ENCODE results near the gene ADORA1.

Gene ADORA1

DNA sequence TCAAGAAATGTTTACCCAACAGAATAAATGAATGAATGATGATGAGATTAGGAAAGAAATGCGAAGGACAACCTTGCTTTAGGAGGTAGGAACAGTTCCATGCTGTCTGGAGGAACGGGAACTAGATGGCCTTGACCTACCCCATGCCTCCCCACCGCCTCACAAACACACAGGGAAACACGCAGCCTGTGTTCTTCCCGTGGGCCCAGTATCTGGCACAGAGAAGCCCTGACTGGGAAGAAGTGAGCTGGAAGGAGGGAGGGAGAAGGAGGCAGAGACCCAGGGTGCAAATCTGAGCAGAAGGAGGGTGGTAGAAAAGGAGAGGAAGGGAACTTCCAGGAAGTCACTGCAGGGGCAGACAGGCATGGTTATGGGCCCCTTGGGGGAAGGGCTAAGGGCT lies 3.5 kb upstream of the ADORA1 start:
- DNase-seq: no peak

DNA sequence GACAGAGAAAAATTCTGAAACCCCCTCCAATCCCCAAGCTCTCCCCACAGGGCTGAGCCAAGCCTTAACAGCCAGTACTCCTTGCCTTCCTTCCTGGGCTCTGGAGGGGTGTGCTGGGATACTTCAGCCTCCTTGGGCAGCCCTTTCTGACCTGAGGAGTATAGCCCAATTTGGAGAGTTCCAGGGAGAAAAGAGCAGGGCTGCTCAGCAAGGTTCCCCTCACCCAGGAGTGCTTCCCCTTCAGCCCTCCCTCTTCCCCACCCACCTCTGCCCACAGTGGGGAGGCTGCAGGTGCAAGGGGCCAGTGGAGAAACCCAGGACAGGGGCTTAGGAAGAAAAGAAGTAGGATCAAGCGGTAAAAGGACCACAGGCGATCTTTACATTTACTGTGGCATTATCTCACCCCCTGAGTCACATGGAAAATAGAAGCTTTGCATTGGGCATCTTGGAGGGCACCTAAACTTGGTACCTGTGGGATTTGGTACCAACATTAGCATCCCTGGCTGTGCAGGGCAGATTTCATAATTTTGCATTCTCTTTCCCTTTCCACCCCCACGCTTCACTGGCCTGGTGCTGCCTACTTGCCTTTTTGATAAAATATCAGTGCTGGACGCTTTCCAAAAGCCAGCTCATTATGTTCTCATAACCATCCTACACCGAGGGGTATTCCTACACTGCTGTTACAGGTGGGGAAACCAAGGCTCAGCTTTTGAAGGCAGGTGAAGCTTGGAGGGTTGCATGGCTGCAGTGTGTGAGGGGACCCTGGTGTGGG lies 2.8 kb upstream of the ADORA1 start:
- DNase-seq: peak; percentile 30

GRCh38 chr1:203126151-203126865 lies 1.2 kb upstream of the ADORA1 start:
- DNase-seq: peak; percentile 43

DNA sequence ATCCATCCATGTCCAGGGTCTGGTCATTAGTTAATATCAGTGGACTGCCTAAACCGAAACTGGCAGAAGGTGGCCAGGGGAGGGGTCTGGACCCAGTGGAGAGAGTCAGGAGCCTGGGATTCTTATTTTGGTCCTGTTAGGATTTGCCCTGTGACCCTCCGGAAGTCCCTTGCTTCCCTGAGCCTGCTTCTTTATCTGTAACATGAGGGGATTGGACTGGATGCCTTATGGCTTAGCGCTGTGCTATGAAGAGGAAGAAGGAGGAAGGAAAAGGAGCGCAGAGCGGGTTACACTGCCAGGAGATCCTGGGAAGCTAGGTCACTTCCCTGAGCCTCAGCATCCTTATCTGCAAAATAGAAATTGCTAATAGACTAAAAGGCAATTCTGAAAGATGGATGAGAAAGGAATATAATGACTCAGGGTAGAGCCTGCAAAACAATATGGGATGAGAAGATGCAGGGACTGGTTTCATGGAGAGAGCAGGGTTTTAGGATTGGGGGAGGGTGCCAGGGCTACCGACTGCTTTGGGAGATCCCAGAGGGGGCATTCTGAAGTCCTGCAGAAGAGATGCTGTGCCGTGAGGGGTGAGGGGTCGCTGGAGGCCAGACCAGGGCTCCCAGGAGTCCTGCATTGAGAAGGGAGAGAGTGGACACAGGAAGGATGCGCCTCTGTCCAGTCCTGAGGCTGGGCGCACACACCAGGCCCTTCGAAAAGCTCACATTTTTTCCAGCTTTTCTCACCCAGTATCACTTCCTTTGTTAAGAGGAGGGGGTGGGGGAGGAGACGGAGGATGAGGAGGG lies 460 bp upstream of the ADORA1 start:
- DNase-seq: no peak

DNA sequence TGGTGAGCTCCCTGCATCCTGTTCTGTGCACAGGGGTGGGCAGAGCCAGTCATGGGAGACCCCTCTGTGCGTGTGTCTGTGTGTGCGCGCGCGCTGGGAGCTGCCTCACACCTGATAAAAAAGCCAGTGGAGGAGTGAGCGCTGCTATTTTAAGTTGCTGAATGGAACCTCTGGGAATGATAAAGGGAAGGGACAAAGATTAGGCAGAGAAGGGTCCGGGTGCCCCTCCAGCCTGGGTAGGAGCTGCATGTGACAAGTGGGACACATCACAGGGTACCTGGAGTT lies 847 bp downstream of the ADORA1 start:
- DNase-seq: no peak

- DNase-seq: no peak
Observed at GRCh38 chr1:203128716-203129500, 1.4 kb downstream of the ADORA1 start.

DNA sequence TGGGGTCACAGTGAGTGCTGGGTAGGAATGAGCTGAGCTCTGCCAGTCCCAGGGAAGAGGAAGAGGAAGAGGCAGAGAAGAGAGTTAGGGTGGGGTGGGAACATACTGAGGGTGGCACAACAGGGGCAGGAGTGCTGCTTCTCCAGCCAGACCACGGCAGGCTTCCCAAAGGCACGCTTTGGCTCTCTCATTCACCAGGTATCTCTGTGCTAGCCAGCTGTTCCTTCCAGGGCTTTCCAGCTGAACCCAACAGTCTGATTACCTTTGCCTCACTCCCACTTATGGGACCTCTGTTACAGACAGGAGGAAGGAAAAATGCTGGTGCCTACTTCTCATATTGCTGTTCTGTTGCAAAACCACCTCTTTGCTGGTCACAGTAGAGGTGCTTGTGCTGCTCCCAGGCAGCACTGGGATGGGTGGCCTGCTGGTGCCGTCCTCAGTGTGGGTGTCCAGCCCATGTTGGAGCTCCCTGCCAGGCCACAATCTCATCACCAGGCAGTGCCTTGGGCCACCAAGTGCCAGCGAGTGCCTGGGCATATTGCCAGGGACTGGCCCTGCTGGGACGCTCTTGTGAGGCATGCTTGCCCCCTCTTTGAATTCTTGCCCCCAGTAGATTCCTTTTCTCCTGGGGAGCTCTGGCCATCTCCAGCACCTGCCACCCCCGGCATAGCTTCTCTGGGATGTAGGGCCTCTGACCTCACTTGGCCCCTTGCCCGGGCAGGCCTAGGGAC lies 2.1 kb downstream of the ADORA1 start:
- peak; percentile 47 for DNase-seq

GRCh38 chr1:203130358-203130985 lies 2.9 kb downstream of the ADORA1 start:
- DNase-seq: peak; percentile 39

GRCh38 chr1:203131548-203132200 lies 4.1 kb downstream of the ADORA1 start:
- DNase-seq: no peak

DNA sequence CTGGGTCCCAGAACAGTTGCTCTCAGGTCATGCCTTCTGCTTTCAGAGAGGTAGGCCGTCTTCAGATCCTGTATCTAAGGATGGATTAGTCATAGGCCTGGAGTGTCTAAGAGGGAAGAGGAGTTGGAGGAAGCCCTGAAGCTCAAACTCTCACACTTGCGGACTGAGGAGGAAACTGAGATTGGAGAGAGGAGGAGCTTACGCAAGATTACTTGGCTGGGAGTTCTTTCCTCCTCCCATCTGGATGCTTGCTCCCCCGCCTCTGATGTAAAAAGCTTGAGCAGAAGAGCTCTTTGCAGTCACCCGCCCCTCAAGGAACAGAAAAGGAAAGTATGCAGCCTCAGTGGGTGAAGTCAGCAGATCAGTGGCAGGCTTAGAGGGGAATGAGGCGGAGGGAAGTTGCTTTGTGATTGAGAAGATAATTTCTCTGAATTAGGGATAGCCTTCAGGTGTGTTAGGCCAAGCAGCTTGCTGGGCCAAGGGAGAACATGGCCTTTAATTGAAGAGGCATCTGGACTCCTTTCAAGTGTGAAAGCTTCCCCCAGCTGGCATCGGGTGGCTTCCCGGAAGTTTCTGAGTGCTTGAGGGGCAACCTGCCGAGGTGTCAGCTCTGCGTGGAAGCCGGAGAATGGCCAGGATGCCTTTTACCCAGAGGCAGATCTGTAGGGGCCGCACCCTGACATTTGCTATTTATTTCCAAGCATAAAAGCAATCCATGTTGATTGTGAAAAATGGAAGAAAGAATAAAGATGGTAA lies 6.6 kb downstream of the ADORA1 start:
- peak; percentile 23 for DNase-seq

GRCh38 chr1:203135636-203136305 lies 8.2 kb downstream of the ADORA1 start:
- DNase-seq: no peak

DNA sequence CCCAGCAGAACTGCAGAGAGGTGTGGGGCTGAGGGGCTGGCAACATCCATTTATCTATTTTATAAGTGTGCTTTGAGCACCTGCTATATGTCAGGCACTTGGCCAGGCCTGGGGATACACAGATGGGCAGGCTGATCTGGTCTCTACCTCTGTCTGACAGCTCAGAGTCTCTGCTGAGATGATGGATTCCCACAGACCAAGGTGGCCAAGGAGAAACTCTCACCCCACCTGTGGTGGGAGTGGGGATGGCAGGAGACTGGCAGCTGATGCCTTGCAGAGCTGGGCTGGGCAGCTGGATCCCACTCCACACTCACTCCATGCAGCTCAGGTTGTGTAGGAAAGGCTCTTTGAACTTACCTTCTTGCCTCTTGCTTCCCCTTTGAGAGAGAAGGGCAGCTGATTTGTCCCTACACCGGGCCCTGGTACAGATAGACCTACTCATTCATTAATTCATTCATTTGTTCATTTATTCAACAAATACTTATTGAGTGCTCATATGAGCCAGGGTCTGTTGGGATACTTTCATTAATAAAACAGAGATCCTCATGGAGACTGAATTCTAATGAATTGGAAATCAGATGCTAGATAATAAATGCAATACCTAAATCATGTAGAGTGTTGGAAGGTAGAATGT lies 9.0 kb downstream of the ADORA1 start:
- peak; percentile 46 for DNase-seq

DNA sequence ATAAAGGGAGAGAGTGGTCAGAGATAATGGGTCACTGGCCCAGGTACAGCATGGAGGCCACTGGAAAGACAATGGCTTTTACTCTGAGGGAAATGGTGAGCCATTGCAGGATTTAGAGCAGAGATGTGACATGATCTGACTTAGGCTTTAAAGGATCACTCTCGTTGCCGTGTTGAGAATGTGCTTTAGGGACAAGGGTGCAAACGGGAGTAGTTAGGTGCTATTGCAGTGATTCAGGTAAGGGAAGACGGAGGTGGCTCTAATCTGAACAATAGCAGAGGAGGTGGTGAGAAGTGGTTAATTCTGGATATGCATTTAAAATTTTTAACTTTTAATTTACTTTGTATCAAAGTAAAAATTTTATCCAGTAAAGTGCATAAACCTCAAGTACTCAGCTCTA lies 9.8 kb downstream of the ADORA1 start:
- DNase-seq: no peak

- DNase-seq: no peak
Observed at GRCh38 chr1:203138066-203138465, 10.5 kb downstream of the ADORA1 start.

- DNase-seq: no peak
Observed at GRCh38 chr1:203139976-203140475, 12.5 kb downstream of the ADORA1 start.

GRCh38 chr1:203140743-203141520 lies 13.4 kb downstream of the ADORA1 start:
- DNase-seq: no peak

GRCh38 chr1:203142124-203142523 lies 14.6 kb downstream of the ADORA1 start:
- DNase-seq: no peak

DNA sequence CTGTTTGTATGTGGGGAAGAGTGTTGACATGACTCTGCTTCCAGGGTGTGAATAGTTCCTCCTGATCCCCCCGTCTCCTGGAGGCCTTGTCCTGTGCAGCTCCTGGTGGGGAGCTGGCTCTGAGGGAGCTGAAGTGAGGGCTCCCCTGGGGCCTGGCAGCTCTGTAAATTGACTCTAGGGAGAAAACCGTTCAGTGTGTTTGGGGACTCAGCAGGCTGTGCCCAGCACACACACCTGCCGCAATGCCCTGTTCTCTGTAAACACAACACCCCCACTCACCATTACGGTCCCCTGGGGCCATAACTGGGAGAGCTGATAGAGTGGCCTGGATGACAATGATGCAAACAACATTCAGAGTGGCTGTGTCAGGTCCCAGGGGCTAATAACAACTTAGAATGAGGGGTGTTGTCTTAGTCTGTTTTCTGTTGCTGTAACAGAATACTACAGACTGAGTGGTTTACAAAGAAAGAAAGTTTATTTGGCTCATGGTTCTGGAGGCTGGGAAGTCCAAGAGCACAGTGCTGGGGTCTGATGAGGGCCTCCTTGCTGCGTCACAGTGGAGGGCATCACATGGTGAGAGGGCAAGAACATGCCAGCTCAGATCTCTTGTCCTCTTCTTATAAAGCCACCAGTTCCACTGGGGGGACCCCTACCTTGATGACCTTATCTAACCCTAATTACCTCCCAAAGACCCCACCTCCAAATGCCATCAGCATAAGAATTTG lies 15.3 kb downstream of the ADORA1 start:
- peak; percentile 96 for DNase-seq

Measured in NCI-H69 (cell line).